GM23338 (cell line): ENCODE measurements around the gene SLC27A4.

Source experiments
- EZH2 ChIP-seq: fragments of 200-600 bp; sonication (generic); IDR thresholded peaks from one replicate; pipeline ENCODE4 v1.8.0; 2017; ENCODE audit warnings: antibody characterized with exemption, mild to moderate bottlenecking, low read depth; ENCODE audit not compliant: unreplicated experiment
- TF ChIP-seq, protein P1 (sequence below), 2 experiments: fragments of 200-600 bp in 1 of 2; sonication (generic) in 1 of 2; conservative IDR thresholded peaks; 2 replicates each; pipeline versions ENCODE4 v1.5.1 to v1.6.1; 2016 to 2017; ENCODE audit warnings: antibody characterized with exemption in 2 of 2, low read depth in 2 of 2, mild to moderate bottlenecking in 2 of 2, moderate library complexity in 1 of 2
- TF ChIP-seq, protein P2 (sequence below): IDR thresholded peaks from 2 replicates; pipeline ENCODE4 v1.6.1; 2016; ENCODE audit warnings: antibody characterized with exemption

DNA sequence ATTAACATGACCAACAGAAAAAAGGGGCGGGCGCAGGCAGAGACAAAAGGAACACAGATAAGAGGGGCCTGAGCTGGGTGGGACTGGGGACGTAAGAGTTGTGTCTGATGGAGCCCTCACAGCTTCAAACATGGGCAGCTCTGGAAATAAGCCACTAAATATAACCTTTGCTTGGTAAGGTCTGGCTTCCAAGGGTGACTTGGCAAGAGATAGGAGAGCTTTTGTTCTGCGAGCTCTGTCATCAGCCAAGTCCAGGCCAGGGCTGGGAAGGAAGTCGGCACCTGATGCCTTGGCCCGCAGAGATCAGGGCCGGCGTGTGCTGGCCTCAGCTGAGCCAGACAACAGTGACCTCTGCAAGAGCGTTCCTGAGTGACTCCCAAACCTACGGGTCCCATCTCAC is 29.9 kb upstream of the SLC27A4 start:
- TF ChIP-seq, protein P1, sequence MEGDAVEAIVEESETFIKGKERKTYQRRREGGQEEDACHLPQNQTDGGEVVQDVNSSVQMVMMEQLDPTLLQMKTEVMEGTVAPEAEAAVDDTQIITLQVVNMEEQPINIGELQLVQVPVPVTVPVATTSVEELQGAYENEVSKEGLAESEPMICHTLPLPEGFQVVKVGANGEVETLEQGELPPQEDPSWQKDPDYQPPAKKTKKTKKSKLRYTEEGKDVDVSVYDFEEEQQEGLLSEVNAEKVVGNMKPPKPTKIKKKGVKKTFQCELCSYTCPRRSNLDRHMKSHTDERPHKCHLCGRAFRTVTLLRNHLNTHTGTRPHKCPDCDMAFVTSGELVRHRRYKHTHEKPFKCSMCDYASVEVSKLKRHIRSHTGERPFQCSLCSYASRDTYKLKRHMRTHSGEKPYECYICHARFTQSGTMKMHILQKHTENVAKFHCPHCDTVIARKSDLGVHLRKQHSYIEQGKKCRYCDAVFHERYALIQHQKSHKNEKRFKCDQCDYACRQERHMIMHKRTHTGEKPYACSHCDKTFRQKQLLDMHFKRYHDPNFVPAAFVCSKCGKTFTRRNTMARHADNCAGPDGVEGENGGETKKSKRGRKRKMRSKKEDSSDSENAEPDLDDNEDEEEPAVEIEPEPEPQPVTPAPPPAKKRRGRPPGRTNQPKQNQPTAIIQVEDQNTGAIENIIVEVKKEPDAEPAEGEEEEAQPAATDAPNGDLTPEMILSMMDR (conservative IDR thresholded peaks at IDR 0.05; ENCODE audit: low read depth in 2 of 2): no peak
- TF ChIP-seq, protein P2, sequence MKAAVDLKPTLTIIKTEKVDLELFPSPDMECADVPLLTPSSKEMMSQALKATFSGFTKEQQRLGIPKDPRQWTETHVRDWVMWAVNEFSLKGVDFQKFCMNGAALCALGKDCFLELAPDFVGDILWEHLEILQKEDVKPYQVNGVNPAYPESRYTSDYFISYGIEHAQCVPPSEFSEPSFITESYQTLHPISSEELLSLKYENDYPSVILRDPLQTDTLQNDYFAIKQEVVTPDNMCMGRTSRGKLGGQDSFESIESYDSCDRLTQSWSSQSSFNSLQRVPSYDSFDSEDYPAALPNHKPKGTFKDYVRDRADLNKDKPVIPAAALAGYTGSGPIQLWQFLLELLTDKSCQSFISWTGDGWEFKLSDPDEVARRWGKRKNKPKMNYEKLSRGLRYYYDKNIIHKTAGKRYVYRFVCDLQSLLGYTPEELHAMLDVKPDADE: no peak
- no peak for TF ChIP-seq EZH2
